Measurements from ENCODE around the gene LIG3. TPM values are rescaled to one million over a fixed set of nuclear protein-coding genes. Genes with fewer than 3 reads are reported as not detected.

The LIG3 gene
- total RNA-seq, 1 donor from 2014 or later, result 65.7 TPM

- no peak for DNase-seq (ENCODE audit: low spot score)
- Mint-ChIP-seq H3K36me3 (ENCODE audit: low read depth) (peaks cover 70% of the 10 kb centered on the region), H3K27ac (no peak overlapping the region), H3K4me3 (ENCODE audit: low read depth) (no peak overlapping the region), H3K4me1 (ENCODE audit: low read depth) (no peaks in the 10 kb centered on the region), H3K9me3 (no peaks in the 10 kb centered on the region), H3K27me3 (ENCODE audit: low read depth) (no peaks in the 10 kb centered on the region)
- intact Hi-C loops (cut with micrococcal nuclease), result no loop called here
Measured at GRCh38 chr17:35006345-35006744, 26.0 kb downstream of the LIG3 start.

GRCh38 chr17:35006961-35007360, 26.6 kb downstream of the LIG3 start:
- Mint-ChIP-seq H3K27ac (no peak overlapping the region), H3K4me3 (ENCODE audit: low read depth) (no peak overlapping the region), H3K27me3 (ENCODE audit: low read depth) (no peaks in the 10 kb centered on the region), H3K36me3 (ENCODE audit: low read depth) (peaks cover 69% of the 10 kb centered on the region), H3K4me1 (ENCODE audit: low read depth) (no peaks in the 10 kb centered on the region), H3K9me3 (no peaks in the 10 kb centered on the region)
- intact Hi-C loops (cut with micrococcal nuclease), result no loop called here
- DNase-seq (ENCODE audit: low spot score), result no peak

- Mint-ChIP-seq H3K9me3 (no peaks in the 10 kb centered on the region), H3K27ac (no peak overlapping the region), H3K4me1 (ENCODE audit: low read depth) (no peaks in the 10 kb centered on the region), H3K4me3 (ENCODE audit: low read depth) (no peak overlapping the region), H3K36me3 (ENCODE audit: low read depth) (peaks cover 61% of the 10 kb centered on the region), H3K27me3 (ENCODE audit: low read depth) (no peaks in the 10 kb centered on the region)
- intact Hi-C loops (cut with micrococcal nuclease), result no loop called here
- no peak for DNase-seq (ENCODE audit: low spot score)
Measured at GRCh38 chr17:35010093-35010492, 29.8 kb downstream of the LIG3 start.

GRCh38 chr17:35011671-35012216, 31.4 kb downstream of the LIG3 start:
- H3K36me3 Mint-ChIP-seq (ENCODE audit: low read depth), result peaks cover 68% of the 10 kb centered on the region
- H3K4me1 Mint-ChIP-seq (ENCODE audit: low read depth), result no peaks in the 10 kb centered on the region
- no peaks in the 10 kb centered on the region for H3K27me3 Mint-ChIP-seq (ENCODE audit: low read depth)
- no peak overlapping the region for H3K27ac Mint-ChIP-seq
- no peaks in the 10 kb centered on the region for H3K9me3 Mint-ChIP-seq
- intact Hi-C loops (cut with micrococcal nuclease), result no loop called here
- H3K4me3 Mint-ChIP-seq (ENCODE audit: low read depth), result no peak overlapping the region
- DNase-seq (ENCODE audit: low spot score), result no peak

GRCh38 chr17:35016369-35016768, 36.1 kb downstream of the LIG3 start:
- H3K4me3 Mint-ChIP-seq (ENCODE audit: low read depth), result no peak overlapping the region
- intact Hi-C loops (cut with micrococcal nuclease), result no loop called here
- H3K36me3 Mint-ChIP-seq (ENCODE audit: low read depth), result peaks cover 60% of the 10 kb centered on the region
- H3K27ac Mint-ChIP-seq, result no peak overlapping the region
- no peaks in the 10 kb centered on the region for H3K9me3 Mint-ChIP-seq
- no peak for DNase-seq (ENCODE audit: low spot score)
- peaks cover 5% of the 10 kb centered on the region for H3K4me1 Mint-ChIP-seq (ENCODE audit: low read depth)
- H3K27me3 Mint-ChIP-seq (ENCODE audit: low read depth), result no peaks in the 10 kb centered on the region

- peaks cover 10% of the 10 kb centered on the region for H3K4me1 Mint-ChIP-seq (ENCODE audit: low read depth)
- no peak for DNase-seq (ENCODE audit: low spot score)
- H3K4me3 Mint-ChIP-seq (ENCODE audit: low read depth), result no peak overlapping the region
- intact Hi-C loops (cut with micrococcal nuclease), result no loop called here
- peaks cover 58% of the 10 kb centered on the region for H3K36me3 Mint-ChIP-seq (ENCODE audit: low read depth)
- H3K27ac Mint-ChIP-seq, result no peak overlapping the region
- no peaks in the 10 kb centered on the region for H3K27me3 Mint-ChIP-seq (ENCODE audit: low read depth)
- H3K9me3 Mint-ChIP-seq, result no peaks in the 10 kb centered on the region
Measured at GRCh38 chr17:35017021-35017420, 36.7 kb downstream of the LIG3 start.

GRCh38 chr17:35018814-35019213, 38.5 kb downstream of the LIG3 start:
- Mint-ChIP-seq H3K36me3 (ENCODE audit: low read depth) (peaks cover 60% of the 10 kb centered on the region), H3K4me1 (ENCODE audit: low read depth) (peaks cover 27% of the 10 kb centered on the region), H3K4me3 (ENCODE audit: low read depth) (no peak overlapping the region), H3K9me3 (no peaks in the 10 kb centered on the region), H3K27ac (no peak overlapping the region), H3K27me3 (ENCODE audit: low read depth) (no peaks in the 10 kb centered on the region)
- DNase-seq (ENCODE audit: low spot score), result no peak
- intact Hi-C loops (cut with micrococcal nuclease), result no loop called here

DNA sequence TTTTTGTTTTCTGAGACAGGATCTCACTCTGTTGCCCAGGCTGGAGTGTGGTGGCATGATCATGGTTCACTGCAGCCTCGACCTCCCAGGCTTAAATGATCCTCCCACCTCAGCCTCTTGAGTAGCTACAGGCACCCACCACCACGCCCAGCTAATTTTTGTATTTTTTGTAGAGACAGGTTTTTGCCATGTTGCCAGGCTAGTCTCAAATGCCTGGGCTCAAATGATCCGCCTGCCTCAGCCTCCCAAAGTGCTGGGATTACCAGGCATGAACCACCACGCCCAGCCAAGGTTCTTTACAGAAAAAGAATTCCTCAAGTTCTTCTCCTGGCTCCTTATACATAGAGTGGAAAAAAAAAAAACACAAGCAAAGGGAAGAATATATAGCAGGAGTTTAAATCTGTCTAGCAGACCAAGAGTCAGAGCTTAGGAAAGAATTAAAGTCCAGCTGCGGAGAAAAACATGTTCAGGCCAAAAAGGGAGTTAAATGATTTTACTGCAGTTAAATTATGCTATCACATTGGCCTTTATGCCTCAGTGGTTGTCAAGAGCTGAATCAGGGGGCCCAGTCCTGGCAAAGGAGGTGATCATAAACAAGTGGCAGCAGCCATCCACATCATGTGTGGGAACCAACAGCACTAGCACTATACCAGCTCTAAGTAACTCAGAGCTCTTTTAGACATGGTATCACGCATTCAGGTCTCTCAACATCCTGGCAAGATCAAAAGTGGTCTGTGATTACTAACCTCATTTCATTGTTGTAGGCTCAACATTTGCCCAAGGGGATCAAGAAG, 39.3 kb downstream of the LIG3 start:
- Mint-ChIP-seq H3K36me3 (ENCODE audit: low read depth) (peaks cover 54% of the 10 kb centered on the region), H3K9me3 (no peaks in the 10 kb centered on the region)
- intact Hi-C loops (cut with micrococcal nuclease), result no loop called here

DNA sequence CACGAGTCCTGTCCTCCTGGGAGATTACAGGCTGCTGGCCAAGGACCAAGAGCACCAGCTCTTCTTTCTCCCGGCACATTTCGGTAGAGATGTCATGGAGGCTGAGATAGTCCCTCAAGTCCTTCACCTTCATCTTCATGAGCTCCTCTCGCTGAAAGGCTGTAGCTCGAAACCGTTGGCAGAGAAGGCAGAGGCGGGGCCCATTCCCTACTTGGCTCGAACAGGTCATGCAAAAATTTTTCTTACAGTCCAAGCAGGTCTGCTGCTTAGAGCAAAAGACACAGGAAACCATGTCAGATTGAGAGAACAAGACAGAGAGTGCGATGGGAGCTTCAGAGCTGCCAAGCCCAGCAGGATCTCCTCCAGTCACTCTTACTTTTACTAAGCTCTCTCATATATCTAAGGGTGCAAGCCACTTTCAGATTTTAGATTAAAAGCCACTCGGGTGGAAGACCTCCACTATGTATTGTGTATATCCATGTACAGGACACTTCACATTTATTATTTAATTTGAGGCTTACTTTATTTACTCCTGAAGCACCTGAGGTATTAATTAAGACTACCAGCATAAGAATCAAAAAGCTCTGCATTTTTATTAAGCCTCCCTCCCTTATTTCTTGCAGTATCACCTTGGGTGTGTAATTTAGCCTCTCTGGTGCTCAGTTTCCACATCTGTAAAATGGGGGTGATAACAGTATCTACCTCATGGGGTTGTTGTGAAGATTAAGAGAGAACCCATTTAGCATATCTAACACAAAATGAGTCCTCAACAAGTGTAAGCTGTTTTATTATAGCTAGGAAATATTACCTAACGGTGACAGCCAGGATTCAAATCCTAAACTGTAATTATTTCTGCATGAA, 41.4 kb downstream of the LIG3 start:
- intact Hi-C loops (cut with micrococcal nuclease), result loop anchor here (1.0 to 2.0 kb wide), 4 partner anchors 25 to 68 kb away; partner anchors contain the start of gene RFFL
- H3K9me3 Mint-ChIP-seq, result no peaks in the 10 kb centered on the region
- no peaks in the 10 kb centered on the region for H3K27me3 Mint-ChIP-seq (ENCODE audit: low read depth)
- peak overlapping the region; percentile 99 for H3K27ac Mint-ChIP-seq
- no peak for DNase-seq (ENCODE audit: low spot score)
- no peak overlapping the region for H3K4me3 Mint-ChIP-seq (ENCODE audit: low read depth)
- peaks cover 45% of the 10 kb centered on the region for H3K36me3 Mint-ChIP-seq (ENCODE audit: low read depth)
- H3K4me1 Mint-ChIP-seq (ENCODE audit: low read depth), result peaks cover 30% of the 10 kb centered on the region

More for the DNA sequence above, 39.3 kb downstream of the LIG3 start:
- Mint-ChIP-seq H3K4me3 (ENCODE audit: low read depth) (no peak overlapping the region), H3K27ac (no peak overlapping the region), H3K4me1 (ENCODE audit: low read depth) (peaks cover 27% of the 10 kb centered on the region), H3K27me3 (ENCODE audit: low read depth) (no peaks in the 10 kb centered on the region)
- no peak for DNase-seq (ENCODE audit: low spot score)

GRCh38 chr17:35022536-35023063, 42.3 kb downstream of the LIG3 start:
- peak; percentile 63 for DNase-seq (ENCODE audit: low spot score)
- Mint-ChIP-seq H3K4me1 (ENCODE audit: low read depth) (peaks cover 30% of the 10 kb centered on the region), H3K4me3 (ENCODE audit: low read depth) (peak overlapping the region; percentile 70), H3K36me3 (ENCODE audit: low read depth) (peaks cover 37% of the 10 kb centered on the region), H3K27me3 (ENCODE audit: low read depth) (no peaks in the 10 kb centered on the region), H3K9me3 (no peaks in the 10 kb centered on the region), H3K27ac (peak overlapping the region; percentile 99)
- intact Hi-C loops (cut with micrococcal nuclease), result loop anchor here (1.0 to 2.0 kb wide), 4 partner anchors 24 to 67 kb away; partner anchors contain the start of gene RFFL

DNA sequence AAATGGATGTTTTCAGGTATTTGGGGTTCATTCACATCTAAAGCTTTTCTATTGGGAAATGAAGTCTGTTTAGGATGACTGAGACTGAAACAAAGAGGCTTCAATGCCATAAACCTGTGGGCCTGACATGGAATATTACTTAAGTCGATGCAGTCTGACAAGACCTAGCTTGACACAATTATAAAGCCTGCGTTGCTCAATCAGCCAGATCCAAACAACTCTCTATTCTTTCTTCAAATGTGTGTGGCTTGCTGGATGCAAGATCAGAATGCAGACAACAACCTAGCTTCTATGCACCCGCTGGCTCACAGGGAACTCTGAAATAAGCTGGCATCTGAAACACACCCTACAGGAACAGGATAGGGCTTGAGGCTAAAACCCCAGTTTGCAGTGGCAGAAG, 43.2 kb downstream of the LIG3 start:
- Mint-ChIP-seq H3K27me3 (ENCODE audit: low read depth) (no peaks in the 10 kb centered on the region), H3K4me1 (ENCODE audit: low read depth) (peaks cover 31% of the 10 kb centered on the region), H3K4me3 (ENCODE audit: low read depth) (no peak overlapping the region), H3K9me3 (no peaks in the 10 kb centered on the region), H3K36me3 (ENCODE audit: low read depth) (peaks cover 33% of the 10 kb centered on the region), H3K27ac (peak overlapping the region; percentile 99)
- intact Hi-C loops (cut with micrococcal nuclease), result loop anchor here (2.0 kb wide), 2 partner anchors 23 to 51 kb away; no protein-coding TSS in a partner anchor
- DNase-seq (ENCODE audit: low spot score), result no peak

GRCh38 chr17:35025541-35025940, 45.2 kb downstream of the LIG3 start:
- Mint-ChIP-seq H3K27ac (no peak overlapping the region), H3K4me1 (ENCODE audit: low read depth) (peaks cover 35% of the 10 kb centered on the region), H3K4me3 (ENCODE audit: low read depth) (no peak overlapping the region), H3K36me3 (ENCODE audit: low read depth) (peaks cover 26% of the 10 kb centered on the region), H3K9me3 (no peaks in the 10 kb centered on the region), H3K27me3 (ENCODE audit: low read depth) (no peaks in the 10 kb centered on the region)
- intact Hi-C loops (cut with micrococcal nuclease), result no loop called here
- no peak for DNase-seq (ENCODE audit: low spot score)
